Fibroblast of lung (primary cell): ENCODE data around the gene CTNNA1.

Experiments used
- CTCF ChIP-seq, 2 donors: IDR thresholded peaks in 1 of 2; conservative IDR thresholded peaks in 1 of 2; 1 replicate in 1 of 2; 2 replicates in 1 of 2; pipeline ENCODE4 v1.5.1; 2011 to 2012; ENCODE audit warnings: low read length in 2 of 2, control low read depth in 1 of 2, inconsistent platforms in 1 of 2, low read depth in 1 of 2, mild to moderate bottlenecking in 1 of 2
- EZH2 ChIP-seq: IDR thresholded peaks from 2 replicates; pipeline ENCODE4 v1.5.1; 2012; ENCODE audit warnings: low read length, control low read depth, mild to moderate bottlenecking; ENCODE audit errors: missing control alignments

- TF ChIP-seq CTCF (conservative IDR thresholded peaks at IDR 0.05 in 1 of 2, IDR thresholded peaks at IDR 0.05 in 1 of 2; ENCODE audit: low read depth in 1 of 2, low read length in 2 of 2), result no peak
- no peak for TF ChIP-seq EZH2
These were observed 121.7 kb downstream of the CTNNA1 start, which contains the start of gene LRRTM2 for GRCh38 chr5:138874771-138875551.
